ENCODE results near the gene PTPRG.

GRCh38 chr3:62197350-62198012 lies 636.1 kb downstream of the PTPRG start:
- TF ChIP-seq CTCF (conservative IDR thresholded peaks at IDR 0.05; ENCODE audit: low read depth in 2 of 2) (no peak), EZH2 (IDR thresholded peaks at IDR 0.05; ENCODE audit: low read depth, unreplicated experiment) (no peak), STAT1 (IDR thresholded peaks at IDR 0.05; ENCODE audit: unreplicated experiment) (no peak), POLR2AphosphoS5 (IDR thresholded peaks at IDR 0.05; ENCODE audit: low read depth) (no peak), JUNB (IDR thresholded peaks at IDR 0.05; ENCODE audit: unreplicated experiment) (no peak), EZH2phosphoT487 (IDR thresholded peaks at IDR 0.05; ENCODE audit: unreplicated experiment) (no peak), ZNF331 (CRISPR knock-in tag; IDR thresholded peaks at IDR 0.05; ENCODE audit: low read depth) (no peak), CREB1 (CRISPR knock-in tag; IDR thresholded peaks at IDR 0.05; ENCODE audit: low read depth) (no peak), REST (IDR thresholded peaks at IDR 0.05; ENCODE audit: unreplicated experiment) (no peak)

All from GM23338 (cell line).